Ascending aorta (tissue), 2 donors: ENCODE results near the gene GGA2. TPM values are rescaled to one million over a fixed set of nuclear protein-coding genes. Genes with fewer than 3 reads are reported as not detected.

Experiments used
- DNase-seq, 2 donors: peaks; one replicate each; pipeline ENCODE4 v3.0.0-alpha.2; 2019; ENCODE audit warnings: low spot score in 2 of 2
- H3K27ac ChIP-seq, 2 donors: fragments of 200-600 bp; sonication (generic); one replicate each; pipeline ENCODE4 v1.5.1; 2016 to 2017; ENCODE audit warnings: mild to moderate bottlenecking in 1 of 2
- H3K27me3 ChIP-seq: fragments of 200-600 bp; sonication (generic); one replicate; pipeline ENCODE4 v1.5.1; 2017
- H3K36me3 ChIP-seq, 2 donors: fragments of 200-600 bp; sonication (generic); one replicate each; pipeline ENCODE4 v1.5.1; 2016
- H3K4me1 ChIP-seq, 2 donors: fragments of 200-600 bp; sonication (generic); one replicate each; pipeline ENCODE4 v1.5.1; 2016 to 2017; ENCODE audit warnings: mild to moderate bottlenecking in 1 of 2
- H3K4me3 ChIP-seq, 2 donors: fragments of 200-600 bp; sonication (generic); one replicate each; pipeline ENCODE4 v1.5.1; 2016 to 2017; ENCODE audit warnings: mild to moderate bottlenecking in 1 of 2
- H3K9me3 ChIP-seq, 2 donors: fragments of 200-600 bp; sonication (generic); one replicate each; pipeline ENCODE4 v1.5.1; 2016
- intact Hi-C: fragments of 100-400 bp; cut with DNase I; formaldehyde crosslinking; loops from one replicate; pipeline ENCODE4 v1.15.1; 2023
- total RNA-seq: library from RNA; depleted of rRNA; stranded (reverse); fragments of >200 nt; gene quantifications from one replicate; pipeline ENCODE4 v1.1.0, GENCODE V29; 2016
- TF ChIP-seq, protein P1 (sequence below), 3 experiments: fragments of 200-600 bp in 2 of 3; fragments of 450-650 bp in 1 of 3; sonication (generic) in 2 of 3; IDR thresholded peaks; one replicate each; pipeline ENCODE4 v1.5.1; 2016 to 2019; ENCODE audit warnings: antibody characterized with exemption in 3 of 3, mild to moderate bottlenecking in 1 of 3, moderate library complexity in 1 of 3

GGA2 gene
- total RNA-seq, 1 donor from 2014 or later, result 10.7 TPM

GRCh38 chr16:23420011-23420410 is 90.3 kb downstream of the GGA2 start:
- H3K27ac ChIP-seq, result no peak overlapping the region
- intact Hi-C loops, result loop anchor here (10.0 kb wide), 1 partner anchor 175 kb away; no protein-coding TSS in a partner anchor
- TF ChIP-seq, protein P1, sequence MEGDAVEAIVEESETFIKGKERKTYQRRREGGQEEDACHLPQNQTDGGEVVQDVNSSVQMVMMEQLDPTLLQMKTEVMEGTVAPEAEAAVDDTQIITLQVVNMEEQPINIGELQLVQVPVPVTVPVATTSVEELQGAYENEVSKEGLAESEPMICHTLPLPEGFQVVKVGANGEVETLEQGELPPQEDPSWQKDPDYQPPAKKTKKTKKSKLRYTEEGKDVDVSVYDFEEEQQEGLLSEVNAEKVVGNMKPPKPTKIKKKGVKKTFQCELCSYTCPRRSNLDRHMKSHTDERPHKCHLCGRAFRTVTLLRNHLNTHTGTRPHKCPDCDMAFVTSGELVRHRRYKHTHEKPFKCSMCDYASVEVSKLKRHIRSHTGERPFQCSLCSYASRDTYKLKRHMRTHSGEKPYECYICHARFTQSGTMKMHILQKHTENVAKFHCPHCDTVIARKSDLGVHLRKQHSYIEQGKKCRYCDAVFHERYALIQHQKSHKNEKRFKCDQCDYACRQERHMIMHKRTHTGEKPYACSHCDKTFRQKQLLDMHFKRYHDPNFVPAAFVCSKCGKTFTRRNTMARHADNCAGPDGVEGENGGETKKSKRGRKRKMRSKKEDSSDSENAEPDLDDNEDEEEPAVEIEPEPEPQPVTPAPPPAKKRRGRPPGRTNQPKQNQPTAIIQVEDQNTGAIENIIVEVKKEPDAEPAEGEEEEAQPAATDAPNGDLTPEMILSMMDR (IDR thresholded peaks at IDR 0.05), result no peak

GRCh38 chr16:23416816-23417215 is 93.5 kb downstream of the GGA2 start:
- H3K4me1 ChIP-seq, result no peaks in the 10 kb centered on the region
- TF ChIP-seq, protein P1 (IDR thresholded peaks at IDR 0.05), result no peak
- H3K36me3 ChIP-seq, result peaks cover 51 to 70% of the 10 kb centered on the region in 2 donors
- no peaks in the 10 kb centered on the region for H3K27me3 ChIP-seq
- no peak overlapping the region for H3K4me3 ChIP-seq
- no peak overlapping the region for H3K27ac ChIP-seq
- intact Hi-C loops, result no loop called here
- H3K9me3 ChIP-seq, result no peaks in the 10 kb centered on the region
- DNase-seq, result no peak

More at GRCh38 chr16:23420011-23420410, 90.3 kb downstream of the GGA2 start:
- Histone ChIP-seq H3K4me1 (peaks cover 0 to 16% of the 10 kb centered on the region in 2 donors), H3K9me3 (no peaks in the 10 kb centered on the region), H3K4me3 (no peak overlapping the region), H3K27me3 (no peaks in the 10 kb centered on the region), H3K36me3 (peaks cover 22 to 38% of the 10 kb centered on the region in 2 donors)
- no peak for DNase-seq

DNA sequence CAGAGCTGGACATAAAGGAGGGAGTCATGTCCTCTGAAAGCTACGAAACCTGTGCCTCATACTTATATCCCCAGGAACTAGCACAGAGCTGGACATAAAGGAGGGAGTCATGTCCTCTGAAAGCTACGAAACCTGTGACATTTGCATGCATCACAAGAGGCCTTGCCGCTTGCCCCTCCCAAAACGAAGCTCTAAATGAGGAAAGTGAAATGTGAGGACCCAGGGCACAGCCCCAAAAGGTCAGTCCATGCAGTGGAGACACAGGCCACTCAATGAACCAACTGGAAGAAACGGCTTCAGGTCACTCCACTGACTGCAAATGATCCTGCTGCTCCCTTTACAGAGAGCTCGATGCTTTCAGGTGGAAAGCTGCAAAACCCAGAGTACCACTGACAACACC is 95.6 kb downstream of the GGA2 start:
- no peak for DNase-seq
- no peak overlapping the region for H3K27ac ChIP-seq
- no peaks in the 10 kb centered on the region for H3K9me3 ChIP-seq
- H3K27me3 ChIP-seq, result no peaks in the 10 kb centered on the region
- no peak overlapping the region for H3K4me3 ChIP-seq
- H3K4me1 ChIP-seq, result no peaks in the 10 kb centered on the region
- H3K36me3 ChIP-seq, result peaks cover 60 to 87% of the 10 kb centered on the region in 2 donors
- TF ChIP-seq, protein P1 (IDR thresholded peaks at IDR 0.05), result no peak
- intact Hi-C loops, result no loop called here

Other genes with a start within 250 kb of the GGA2 start
- gene SCNN1B, start 208.2 kb downstream of the GGA2 start, total RNA-seq, result 16.1 TPM
- 25.9 TPM for gene COG7, start 57.3 kb downstream of the GGA2 start, total RNA-seq
- gene EARS2, start 46.9 kb upstream of the GGA2 start, total RNA-seq, result 16.8 TPM
- gene UBFD1, start 47.2 kb upstream of the GGA2 start, total RNA-seq, result 51.8 TPM
- gene NDUFAB1, start 85.8 kb upstream of the GGA2 start, total RNA-seq, result 71.4 TPM
- gene PALB2, start 130.8 kb upstream of the GGA2 start, total RNA-seq, result 2.1 TPM
- 16.7 TPM for gene DCTN5, start 131.0 kb upstream of the GGA2 start, total RNA-seq
- gene PLK1, start 168.4 kb upstream of the GGA2 start, total RNA-seq, result 35.2 TPM
- gene ERN2, start 202.7 kb upstream of the GGA2 start, total RNA-seq, result not detected
- not detected for gene CHP2, start 244.5 kb upstream of the GGA2 start, total RNA-seq